Osteoblast (primary cell): Measurements from ENCODE around the gene KLHL21. TPM values are rescaled to one million over a fixed set of nuclear protein-coding genes. Genes with fewer than 3 reads are reported as not detected.
A peak's percentile ranks its signal among the peaks of the same experiment; 100 is the strongest.

Experiments
- DNase-seq: peaks from one replicate; pipeline ENCODE4 v3.0.0; 2011; ENCODE audit warnings: low spot score, mixed read lengths; ENCODE audit not compliant: insufficient read length; ENCODE audit errors: missing footprints
- H2AFZ ChIP-seq: 2 replicates; pipeline ENCODE4 v1.6.0; 2011; ENCODE audit warnings: mild to moderate bottlenecking, low read length
- H3K27ac ChIP-seq: 2 replicates; pipeline ENCODE4 v1.5.1; 2011; ENCODE audit warnings: mild to moderate bottlenecking, low read depth, low read length, moderate library complexity
- H3K27me3 ChIP-seq: 2 replicates; pipeline ENCODE4 v1.6.0; 2012; ENCODE audit warnings: mild to moderate bottlenecking, control low read depth, inconsistent platforms, low read length, moderate library complexity; ENCODE audit not compliant: insufficient read depth
- H3K36me3 ChIP-seq: 2 replicates; pipeline ENCODE4 v1.5.1; 2011; ENCODE audit warnings: mild to moderate bottlenecking, low read length, control low read depth, moderate library complexity; ENCODE audit not compliant: insufficient read depth
- H3K4me1 ChIP-seq: 2 replicates; pipeline ENCODE4 v1.5.1; 2011; ENCODE audit warnings: mild to moderate bottlenecking, low read length, control low read depth, moderate library complexity; ENCODE audit not compliant: insufficient read depth
- H3K4me2 ChIP-seq: 2 replicates; pipeline ENCODE4 v1.6.0; 2011; ENCODE audit warnings: mild to moderate bottlenecking, low read length; ENCODE audit not compliant: insufficient read depth
- H3K4me3 ChIP-seq: fragments of 200-600 bp; sonication (generic); 3 replicates; pipeline ENCODE4 v1.5.1; 2012; ENCODE audit warnings: mild to moderate bottlenecking, low read length, inconsistent platforms; ENCODE audit not compliant: insufficient read depth
- H3K79me2 ChIP-seq: 2 replicates; pipeline ENCODE4 v1.6.0; 2012; ENCODE audit warnings: mild to moderate bottlenecking, low read length, control low read depth, inconsistent platforms; ENCODE audit not compliant: insufficient read depth
- H3K9me3 ChIP-seq: 2 replicates; pipeline ENCODE4 v1.5.1; 2011; ENCODE audit warnings: low read depth, low read length, control low read depth
- H4K20me1 ChIP-seq: 2 replicates; pipeline ENCODE4 v1.6.0; 2012; ENCODE audit warnings: mild to moderate bottlenecking, low read length, control low read depth; ENCODE audit not compliant: insufficient read depth
- CTCF ChIP-seq: IDR thresholded peaks from 2 replicates; pipeline ENCODE4 v1.5.1; 2011; ENCODE audit warnings: mild to moderate bottlenecking, low read depth, low read length, moderate library complexity; ENCODE audit errors: extremely low read depth
- total RNA-seq: library from RNA; depleted of rRNA; stranded (reverse); fragments of >200 nt; gene quantifications from 2 replicates; pipeline ENCODE4 v1.2.3, GENCODE V29; 2012

Gene KLHL21
- total RNA-seq, 1 donor: 86.1 TPM

GRCh38 chr1:6554031-6554906, 48.4 kb downstream of the KLHL21 start, which contains the start of gene NOL9:
Gene NOL9, minus strand, starts transcription at chr1:6554513. Its CDS starts 11 bp downstream, at chr1:6554502.
- peak; percentile 91 for TF ChIP-seq CTCF
- Histone ChIP-seq H3K4me3 (peak within 1 kb of the TSS; percentile 97), H4K20me1 (peaks cover 4% of the 10 kb centered on the region), H3K27me3 (no peaks in the 10 kb centered on the region), H3K36me3 (peaks cover 12% of the 10 kb centered on the region), H3K4me2 (peak within 1 kb of the TSS; percentile 94), H3K79me2 (peaks cover 28% of the 10 kb centered on the region), H2AFZ (peak within 1 kb of the TSS; percentile 81), H3K27ac (peak within 1 kb of the TSS; percentile 70), H3K9me3 (no peaks in the 10 kb centered on the region), H3K4me1 (peaks cover 15% of the 10 kb centered on the region)
- DNase-seq: peak; percentile 99

DNA sequence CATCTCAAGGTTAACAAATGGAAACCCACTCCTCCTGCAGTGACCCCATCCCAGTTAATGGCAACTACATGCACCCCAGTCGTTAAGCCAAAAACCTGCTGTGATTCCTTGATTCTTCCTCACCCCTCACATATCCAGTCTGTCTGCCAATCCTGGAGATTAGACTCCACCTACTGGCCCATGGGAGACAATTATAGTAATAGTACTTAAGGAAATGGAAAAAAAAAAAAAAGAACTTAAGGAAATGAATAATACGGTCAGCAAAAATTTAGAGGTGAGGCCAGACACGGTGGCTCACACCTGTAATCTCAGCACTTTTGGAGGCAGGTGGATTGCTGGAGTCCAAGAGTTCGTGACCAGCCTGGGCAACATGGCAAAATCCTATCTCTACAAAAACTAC, 55.4 kb downstream of the KLHL21 start:
- Histone ChIP-seq H3K79me2 (peaks cover 8% of the 10 kb centered on the region), H4K20me1 (no peaks in the 10 kb centered on the region), H3K4me1 (peaks cover 8% of the 10 kb centered on the region), H3K36me3 (peaks cover 52% of the 10 kb centered on the region), H2AFZ (no peak overlapping the region), H3K4me3 (no peak overlapping the region), H3K4me2 (no peak overlapping the region), H3K27ac (no peak overlapping the region), H3K9me3 (no peaks in the 10 kb centered on the region), H3K27me3 (no peaks in the 10 kb centered on the region)
- TF ChIP-seq CTCF: peak; percentile 14
- DNase-seq: peak; percentile 71

- Histone ChIP-seq H4K20me1 (no peaks in the 10 kb centered on the region), H3K4me1 (peaks cover 8% of the 10 kb centered on the region), H3K27ac (no peak overlapping the region), H3K9me3 (no peaks in the 10 kb centered on the region), H3K27me3 (no peaks in the 10 kb centered on the region), H3K79me2 (peaks cover 5% of the 10 kb centered on the region), H2AFZ (no peak overlapping the region), H3K4me3 (no peak overlapping the region), H3K4me2 (no peak overlapping the region), H3K36me3 (peaks cover 58% of the 10 kb centered on the region)
- TF ChIP-seq CTCF: no peak
- DNase-seq: no peak
Measured at GRCh38 chr1:6546326-6546725, 56.3 kb downstream of the KLHL21 start.

DNA sequence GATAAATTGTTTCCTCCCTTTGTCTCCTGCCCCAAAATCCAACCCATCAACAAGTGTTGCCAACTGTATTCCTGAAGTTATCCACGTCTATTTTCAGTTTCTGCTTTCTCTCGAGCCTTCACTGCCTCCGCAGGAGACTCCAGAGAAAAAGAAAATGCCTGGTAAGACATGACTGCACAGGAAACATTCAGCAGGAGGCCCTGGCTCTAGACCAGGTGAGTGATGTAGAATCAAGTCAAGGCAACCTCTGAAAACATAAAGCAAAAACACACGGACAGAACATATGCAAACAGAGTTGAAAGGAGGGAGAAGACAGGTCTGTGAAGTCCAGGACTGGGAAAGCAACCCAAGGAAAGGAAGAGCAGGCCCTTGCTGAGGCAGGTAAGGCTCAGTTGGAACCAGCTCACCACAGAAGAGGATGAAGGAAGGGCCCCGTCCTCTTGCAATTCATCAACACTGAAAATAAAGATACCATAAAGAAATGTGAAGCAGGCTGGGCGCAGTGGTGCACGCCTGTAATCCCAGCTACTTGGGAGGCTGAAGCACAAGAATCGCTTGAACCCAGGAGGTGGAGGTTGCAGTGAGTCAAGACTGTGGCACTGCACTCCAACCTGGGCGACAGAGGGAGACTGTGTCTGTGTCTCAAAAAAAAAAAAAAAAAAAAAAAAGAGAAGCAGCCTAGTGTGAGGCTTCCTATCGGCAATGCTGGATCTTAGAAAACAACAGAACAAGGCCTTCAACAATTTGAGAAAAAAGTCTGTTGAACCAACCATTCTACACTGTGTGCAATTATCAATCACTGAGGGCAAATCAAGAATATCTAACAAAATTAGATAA, 57.2 kb downstream of the KLHL21 start:
- peak overlapping the region; percentile 6 for H3K4me2 ChIP-seq
- no peak overlapping the region for H2AFZ ChIP-seq
- H3K9me3 ChIP-seq: no peaks in the 10 kb centered on the region
- no peaks in the 10 kb centered on the region for H4K20me1 ChIP-seq
- H3K27ac ChIP-seq: peak overlapping the region; percentile 8
- peaks cover 60% of the 10 kb centered on the region for H3K36me3 ChIP-seq
- no peak for TF ChIP-seq CTCF
- DNase-seq: no peak
- peaks cover 8% of the 10 kb centered on the region for H3K4me1 ChIP-seq
- H3K27me3 ChIP-seq: no peaks in the 10 kb centered on the region
- no peaks in the 10 kb centered on the region for H3K79me2 ChIP-seq
- H3K4me3 ChIP-seq: no peak overlapping the region
